SH-SY5Y (cell line): ENCODE data around the gene SLC11A2.

Source experiments
- GATA2 ChIP-seq: IDR thresholded peaks from 2 replicates; pipeline ENCODE4 v1.6.1; 2011; ENCODE audit warnings: mild to moderate bottlenecking, low read depth, low read length
- GATA3 ChIP-seq: IDR thresholded peaks from 2 replicates; pipeline ENCODE4 v1.6.1; 2011; ENCODE audit warnings: low read depth, mild to moderate bottlenecking, low read length, moderate library complexity

- TF ChIP-seq GATA3, result no peak
- no peak for TF ChIP-seq GATA2
Observed at GRCh38 chr12:50990147-50990727, 35.9 kb downstream of the SLC11A2 start.
